GM23338 (cell line): ENCODE data around the gene RNF11. TPM values are rescaled to one million over a fixed set of nuclear protein-coding genes. Genes with fewer than 3 reads are reported as not detected.

Experiments used
- ATAC-seq: fragments of 200-7000 bp; cut with Tn5 transposase; 3 replicates; pipeline ENCODE4 v1.9.1; 2020
- DNase-seq: peaks from one replicate; pipeline ENCODE4 v3.0.0-alpha.2; 2015; ENCODE audit warnings: low spot score
- H2AFZ ChIP-seq: fragments of 200-600 bp; sonication (generic); 2 replicates; pipeline ENCODE4 v1.8.0; 2016; ENCODE audit warnings: antibody characterized with exemption, mild to moderate bottlenecking, moderate library complexity
- H3F3A ChIP-seq: fragments of 200-600 bp; sonication (generic); replicated peaks from 2 replicates; pipeline ENCODE4 v1.8.0; 2017; ENCODE audit warnings: antibody characterized with exemption, mixed run types, low read depth
- H3K27ac ChIP-seq: fragments of 200-600 bp; sonication (generic); 2 replicates; pipeline ENCODE4 v1.6.1; 2016; ENCODE audit warnings: low read depth
- H3K27me3 ChIP-seq: fragments of 200-600 bp; sonication (generic); 2 replicates; pipeline ENCODE4 v1.8.0; 2016; ENCODE audit warnings: mild to moderate bottlenecking, mixed run types, moderate library complexity; ENCODE audit not compliant: insufficient read depth
- H3K36me3 ChIP-seq: fragments of 200-600 bp; sonication (generic); 2 replicates; pipeline ENCODE4 v1.8.0; 2016; ENCODE audit warnings: mild to moderate bottlenecking; ENCODE audit not compliant: insufficient read depth
- H3K4me1 ChIP-seq: fragments of 200-600 bp; sonication (generic); 2 replicates; pipeline ENCODE4 v1.8.0; 2016; ENCODE audit warnings: mild to moderate bottlenecking, moderate library complexity; ENCODE audit not compliant: insufficient read depth
- H3K4me2 ChIP-seq: fragments of 200-600 bp; sonication (generic); 2 replicates; pipeline ENCODE4 v1.7.1; 2017; ENCODE audit warnings: mixed run types
- H3K4me3 ChIP-seq: fragments of 200-600 bp; sonication (generic); 2 replicates; pipeline ENCODE4 v1.6.1; 2016; ENCODE audit warnings: mixed run types
- H3K79me2 ChIP-seq: fragments of 200-600 bp; sonication (generic); replicated peaks from 2 replicates; pipeline ENCODE4 v1.8.0; 2017; ENCODE audit warnings: mild to moderate bottlenecking; ENCODE audit not compliant: insufficient read depth
- H3K9me2 ChIP-seq: fragments of 200-600 bp; sonication (generic); 2 replicates; pipeline ENCODE4 v1.8.0; 2017; ENCODE audit not compliant: insufficient read depth
- H4K20me1 ChIP-seq: fragments of 200-600 bp; sonication (generic); replicated peaks from 2 replicates; pipeline ENCODE4 v1.8.0; 2017; ENCODE audit warnings: mild to moderate bottlenecking; ENCODE audit not compliant: insufficient read depth
- H3K27ac Mint-ChIP-seq: 2 replicates; pipeline ENCODE4 v1.8.0; 2020; ENCODE audit warnings: inconsistent platforms, mild to moderate bottlenecking, moderate library complexity, mixed read lengths
- H3K27me3 Mint-ChIP-seq: 3 replicates; pipeline ENCODE4 v1.8.0; 2022; ENCODE audit warnings: low read depth, mild to moderate bottlenecking, moderate library complexity, mixed read lengths, inconsistent platforms; ENCODE audit not compliant: insufficient read depth, poor library complexity
- H3K36me3 Mint-ChIP-seq: 3 replicates; pipeline ENCODE4 v1.8.0; 2021; ENCODE audit warnings: low read depth, mild to moderate bottlenecking, inconsistent platforms, moderate library complexity, mixed read lengths
- H3K4me1 Mint-ChIP-seq: 3 replicates; pipeline ENCODE4 v1.8.0; 2020; ENCODE audit warnings: mild to moderate bottlenecking, inconsistent platforms, mixed read lengths
- H3K4me3 Mint-ChIP-seq: 3 replicates; pipeline ENCODE4 v1.8.0; 2021; ENCODE audit warnings: moderate library complexity, mild to moderate bottlenecking, inconsistent platforms, mixed read lengths
- H3K9me3 Mint-ChIP-seq: 3 replicates; pipeline ENCODE4 v1.8.0; 2020; ENCODE audit warnings: moderate library complexity, mild to moderate bottlenecking, inconsistent platforms, mixed read lengths
- CREB1 ChIP-seq: fragments of 250-450 bp; sonication (Bioruptor Pico); IDR thresholded peaks from 2 replicates; pipeline ENCODE4 v1.5.0; 2020; ENCODE audit warnings: low read depth, mild to moderate bottlenecking, moderate library complexity
- ETS1 ChIP-seq: IDR thresholded peaks from 2 replicates; pipeline ENCODE4 v1.6.1; 2016; ENCODE audit warnings: antibody characterized with exemption
- EZH2 ChIP-seq: fragments of 200-600 bp; sonication (generic); IDR thresholded peaks from one replicate; pipeline ENCODE4 v1.8.0; 2017; ENCODE audit warnings: antibody characterized with exemption, mild to moderate bottlenecking, low read depth; ENCODE audit not compliant: unreplicated experiment
- EZH2phosphoT487 ChIP-seq: fragments of 200-600 bp; sonication (generic); IDR thresholded peaks from one replicate; pipeline ENCODE4 v1.8.1; 2018; ENCODE audit warnings: antibody characterized with exemption; ENCODE audit not compliant: unreplicated experiment
- NANOG ChIP-seq: IDR thresholded peaks from 2 replicates; pipeline ENCODE4 v1.6.1; 2016; ENCODE audit warnings: antibody characterized with exemption, borderline replicate concordance
- POLR2AphosphoS5 ChIP-seq: IDR thresholded peaks from 2 replicates; pipeline ENCODE4 v1.6.1; 2016; ENCODE audit warnings: antibody characterized with exemption, low read depth
- REST ChIP-seq: IDR thresholded peaks from one replicate; pipeline ENCODE4 v1.6.1; 2018; ENCODE audit warnings: antibody characterized with exemption; ENCODE audit not compliant: unreplicated experiment
- STAT1 ChIP-seq: IDR thresholded peaks from one replicate; pipeline ENCODE4 v1.6.1; 2016; ENCODE audit warnings: antibody characterized with exemption; ENCODE audit not compliant: unreplicated experiment
- ZNF114 ChIP-seq: fragments of 250-450 bp; sonication (Bioruptor Pico); IDR thresholded peaks from 2 replicates; pipeline ENCODE4 v1.5.0; 2020; ENCODE audit warnings: mild to moderate bottlenecking, moderate library complexity
- ZNF331 ChIP-seq: fragments of 250-450 bp; sonication (Bioruptor Pico); IDR thresholded peaks from 2 replicates; pipeline ENCODE4 v1.5.0; 2020; ENCODE audit warnings: low read depth, mild to moderate bottlenecking, moderate library complexity
- ZNF462 ChIP-seq: fragments of 250-450 bp; sonication (Bioruptor Pico); IDR thresholded peaks from 2 replicates; pipeline ENCODE4 v1.5.0; 2020; ENCODE audit warnings: mild to moderate bottlenecking, moderate library complexity
- polyA plus RNA-seq: library from polyadenylated mRNA; unstranded; fragments of >200 nt; fragmentation: Nextera tagmentation; extraction: Ambion mirVana; gene quantifications from 2 replicates; pipeline ENCODE4 v1.2.1, GENCODE V29; 2016
- total RNA-seq: library from RNA; depleted of rRNA; stranded (reverse); fragments of >200 nt; shearing (Covaris generic); gene quantifications from 2 replicates; pipeline ENCODE4 v1.2.3, GENCODE V29; 2014

The RNF11 gene
- total and polyA plus RNA-seq, 2 experiments from 2014 or later: 22.3 to 43.0 TPM

- no peak for TF ChIP-seq REST
- no peak for TF ChIP-seq ZNF331 (CRISPR knock-in tag)
Observed at GRCh38 chr1:51306950-51307349, 70.9 kb downstream of the RNF11 start (continued).

GRCh38 chr1:51308636-51309035, 72.6 kb downstream of the RNF11 start:
- peaks cover 11% of the 10 kb centered on the region for H3K27me3 Mint-ChIP-seq
- H3K36me3 Mint-ChIP-seq: no peaks in the 10 kb centered on the region
- Histone ChIP-seq H3K4me3 (no peak overlapping the region), H3K36me3 (no peaks in the 10 kb centered on the region), H3K9me2 (no peaks in the 10 kb centered on the region), H3K27ac (no peak overlapping the region), H3K4me2 (no peak overlapping the region), H3K4me1 (no peaks in the 10 kb centered on the region), H3K27me3 (no peaks in the 10 kb centered on the region), H4K20me1 (no peaks in the 10 kb centered on the region), H3F3A (no peaks in the 10 kb centered on the region), H3K79me2 (no peaks in the 10 kb centered on the region), H2AFZ (no peak overlapping the region)
- H3K27ac Mint-ChIP-seq: no peak overlapping the region
- ATAC-seq (no peak), DNase-seq (no peak)
- no peak overlapping the region for H3K4me3 Mint-ChIP-seq
- H3K9me3 Mint-ChIP-seq: no peaks in the 10 kb centered on the region
- H3K4me1 Mint-ChIP-seq: peaks cover 4% of the 10 kb centered on the region; the same call in 2 of the 3 replicates
- TF ChIP-seq NANOG: no peak
- TF ChIP-seq ZNF462 (CRISPR knock-in tag): no peak
- TF ChIP-seq ETS1: no peak
- no peak for TF ChIP-seq POLR2AphosphoS5
- TF ChIP-seq REST: no peak
- no peak for TF ChIP-seq ZNF114 (CRISPR knock-in tag)
- no peak for TF ChIP-seq STAT1
- no peak for TF ChIP-seq EZH2
- no peak for TF ChIP-seq CREB1
- no peak for TF ChIP-seq EZH2phosphoT487
- TF ChIP-seq ZNF331 (CRISPR knock-in tag): no peak
